HG03457 (cell line): Measurements from ENCODE around the gene ERGIC1.

ENCODE experiments used
- ATAC-seq: cut with Tn5 transposase; IDR thresholded peaks from one replicate; pipeline ENCODE4 v1.9.1; 2021; ENCODE audit warnings: moderate number of reproducible peaks; ENCODE audit not compliant: unreplicated experiment

ERGIC1 gene

GRCh38 chr5:172971482-172971881 lies 137.4 kb downstream of the ERGIC1 start:
- no peak for ATAC-seq

DNA sequence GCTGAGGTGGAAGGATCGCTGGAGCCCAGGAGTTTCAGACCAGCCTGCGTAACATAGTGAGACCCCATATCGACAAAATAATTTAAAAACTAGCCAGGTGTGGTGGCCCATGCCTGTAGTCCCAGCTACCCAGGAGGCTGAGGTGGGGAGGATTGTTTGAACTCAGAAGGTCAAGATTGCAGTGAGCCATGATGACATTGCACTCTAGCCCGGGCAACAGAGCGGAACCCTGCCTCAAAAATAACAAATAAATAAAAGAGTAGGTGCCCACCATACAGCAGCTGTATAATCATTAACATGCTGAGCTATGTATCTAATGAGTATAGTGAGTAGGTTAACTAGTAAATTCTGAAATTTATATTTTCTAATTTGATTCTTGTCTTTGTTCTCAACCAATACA lies 138.5 kb downstream of the ERGIC1 start:
- ATAC-seq = no peak

- no peak for ATAC-seq
Observed at GRCh38 chr5:172973127-172973916, 139.3 kb downstream of the ERGIC1 start.

- ATAC-seq = no peak
Observed at GRCh38 chr5:172973931-172974330, 139.9 kb downstream of the ERGIC1 start.

- no peak for ATAC-seq
Observed at GRCh38 chr5:172975289-172975688, 141.2 kb downstream of the ERGIC1 start.

- no peak for ATAC-seq
Observed at GRCh38 chr5:172979778-172980177, 145.7 kb downstream of the ERGIC1 start.

DNA sequence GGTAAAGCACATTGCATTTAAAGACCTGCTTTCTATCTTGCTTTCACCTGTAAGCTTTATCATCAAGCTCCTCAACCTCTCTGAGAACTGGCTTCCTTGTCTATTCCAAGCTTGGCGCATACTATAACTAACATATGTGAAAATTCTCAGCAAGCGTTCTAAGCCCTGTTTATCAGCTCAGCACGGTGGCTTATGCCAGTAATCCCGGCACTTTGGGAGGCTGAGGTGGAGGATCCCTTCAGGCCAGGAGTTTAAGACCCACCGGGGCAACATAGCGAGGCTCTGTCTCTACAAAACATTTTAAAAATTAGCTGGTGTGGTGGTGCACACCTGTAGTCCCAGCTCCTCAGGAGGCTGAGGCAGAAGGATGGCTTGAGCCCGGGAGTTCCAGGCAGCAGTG lies 147.9 kb downstream of the ERGIC1 start:
- ATAC-seq = no peak

- ATAC-seq = peak; percentile 75
Observed at GRCh38 chr5:172983542-172984243, 149.6 kb downstream of the ERGIC1 start, which contains the start of gene ATP6V0E1. Gene ATP6V0E1 (plus strand): TSS chr5:172983771. CDS start chr5:172983861, 90 bp downstream.

DNA sequence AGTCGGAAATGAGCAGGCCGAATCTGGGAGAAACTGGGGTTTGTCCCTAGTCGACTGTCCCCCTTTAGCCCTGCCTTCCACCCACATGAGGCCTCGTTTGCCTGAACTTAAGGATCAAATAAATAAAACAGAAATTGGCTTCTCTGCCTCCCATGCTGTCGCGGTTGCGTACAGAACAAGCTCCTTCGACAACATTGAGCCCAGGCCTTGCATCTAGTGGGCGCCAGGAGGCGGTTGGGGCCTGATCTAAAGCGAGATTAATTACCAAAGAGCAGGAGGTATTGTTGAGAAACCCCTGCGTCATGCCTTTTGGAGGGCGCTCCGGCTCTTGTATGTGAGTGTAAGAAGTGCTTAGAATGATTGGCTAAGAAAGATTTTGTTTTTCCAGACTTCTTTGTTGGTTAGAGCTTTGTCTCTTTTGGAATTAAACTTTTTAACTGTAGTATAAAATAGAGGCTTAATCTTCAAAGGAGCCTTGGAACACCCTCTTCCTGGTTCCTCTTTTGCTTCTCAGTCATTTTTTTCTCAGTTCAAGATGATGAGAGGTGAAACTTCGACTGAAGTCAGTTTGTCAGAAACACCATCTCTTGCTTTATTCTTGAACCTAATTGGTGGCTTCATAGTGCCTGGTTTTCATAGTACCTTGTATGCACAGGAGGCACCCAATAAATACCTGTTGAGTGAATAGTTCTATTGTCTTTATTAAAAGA lies 150.3 kb downstream of the ERGIC1 start:
- peak; percentile 43 for ATAC-seq

DNA sequence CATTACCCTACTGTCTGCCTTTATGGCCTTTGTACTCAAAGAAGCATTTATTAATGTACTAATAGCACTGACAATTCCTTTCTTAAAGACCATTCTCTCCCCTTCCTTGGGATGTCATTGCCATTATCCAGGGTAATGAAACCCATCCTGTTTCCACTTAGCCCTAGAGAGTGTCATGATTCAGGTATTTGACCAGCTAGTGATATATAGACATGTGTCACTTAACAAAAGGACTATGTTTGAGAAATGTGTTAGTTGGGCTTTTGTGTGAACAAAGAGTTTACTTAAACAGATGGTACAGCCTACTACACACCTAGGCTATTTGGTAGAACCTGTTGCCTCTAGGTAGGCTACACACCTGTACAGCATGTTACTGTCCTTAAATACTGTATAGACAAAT lies 151.5 kb downstream of the ERGIC1 start:
- no peak for ATAC-seq

DNA sequence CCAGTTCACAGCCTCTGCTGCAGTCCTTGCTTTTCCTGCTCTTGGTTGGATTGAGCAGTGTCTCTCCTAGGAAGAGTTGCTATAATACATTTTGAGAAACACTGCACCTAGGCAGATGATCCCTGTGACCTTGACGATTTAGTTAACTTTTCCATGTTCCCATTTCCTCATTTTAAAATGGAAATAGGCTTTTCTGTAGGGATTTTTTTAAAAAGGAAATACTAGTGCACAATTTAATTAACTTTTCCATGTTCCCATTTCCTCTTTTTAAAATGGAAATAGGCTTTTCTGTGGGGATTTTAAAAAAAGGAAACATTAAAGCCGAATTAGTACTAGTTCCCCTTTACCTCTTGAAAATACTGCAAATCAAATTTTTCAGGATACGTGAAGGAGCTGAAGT lies 154.2 kb downstream of the ERGIC1 start:
- ATAC-seq = no peak

DNA sequence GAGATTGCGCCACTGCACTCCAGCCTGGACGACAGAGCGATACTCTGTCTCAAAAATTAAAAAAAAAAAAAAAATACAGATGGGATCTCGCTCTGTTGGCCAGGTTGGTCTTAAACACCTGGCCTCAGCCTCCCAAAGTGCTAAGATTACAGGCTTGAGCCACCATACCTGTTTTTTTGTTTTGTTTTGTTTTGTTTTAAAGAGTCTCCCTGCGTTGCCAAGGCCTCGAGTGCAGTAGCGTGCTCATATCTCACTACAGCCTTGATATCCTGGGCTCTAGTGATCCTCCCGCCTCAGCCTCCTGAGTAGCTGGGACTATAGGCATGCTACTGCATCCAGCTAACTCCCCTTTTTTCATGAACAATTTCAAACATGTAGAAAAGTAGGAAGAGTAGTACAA lies 156.7 kb downstream of the ERGIC1 start:
- no peak for ATAC-seq

DNA sequence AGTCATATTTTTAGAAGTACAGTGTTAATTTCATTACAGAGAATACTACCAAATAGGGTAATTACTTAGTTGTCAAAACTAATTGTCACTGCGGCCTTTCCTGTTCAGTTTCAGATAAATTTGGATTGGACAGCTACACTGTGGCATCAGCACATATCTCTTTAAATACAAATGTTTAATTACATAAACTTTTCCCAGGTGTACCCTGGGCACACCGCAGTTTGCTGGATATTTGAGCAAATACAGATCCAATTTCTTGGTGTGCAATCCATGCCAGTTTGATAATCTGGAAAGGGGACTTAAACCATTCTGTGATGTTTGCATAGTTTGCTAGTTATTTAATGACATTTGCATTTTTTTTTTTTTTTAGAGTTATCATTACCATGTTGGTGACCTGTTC lies 160.4 kb downstream of the ERGIC1 start:
- no peak for ATAC-seq

- no peak for ATAC-seq
Observed at GRCh38 chr5:172999372-172999973, 165.4 kb downstream of the ERGIC1 start.

GRCh38 chr5:172999974-173000373 lies 165.9 kb downstream of the ERGIC1 start:
- ATAC-seq = no peak

- peak; percentile 69 for ATAC-seq
Observed at GRCh38 chr5:173001229-173001841, 167.3 kb downstream of the ERGIC1 start.
